Ureter (tissue), 1 donor: ENCODE measurements around the gene SMIM44. TPM values are rescaled to one million over a fixed set of nuclear protein-coding genes. Genes with fewer than 3 reads are reported as not detected.

ENCODE experiments used
- DNase-seq: peaks from one replicate; pipeline ENCODE4 v3.0.0-alpha.2; 2020; ENCODE audit warnings: low spot score
- total RNA-seq: library from RNA; stranded (reverse); gene quantifications from one replicate; pipeline ENCODE4 v1.2.4, GENCODE V29; 2023
- donor health status: DM: yes; HTN: yes; CAD: no.

Gene SMIM44
- total RNA-seq, 1 donor from 2014 or later, result not detected

GRCh38 chr19:3477506-3477905 lies 5.7 kb downstream of the SMIM44 start:
- no peak for DNase-seq

GRCh38 chr19:3476830-3477229 lies 6.4 kb downstream of the SMIM44 start:
- DNase-seq, result no peak

- DNase-seq, result no peak
Measured at GRCh38 chr19:3475449-3475848, 7.8 kb downstream of the SMIM44 start.

GRCh38 chr19:3474614-3475013 lies 8.6 kb downstream of the SMIM44 start:
- no peak for DNase-seq

- DNase-seq, result no peak
Measured at GRCh38 chr19:3474010-3474409, 9.2 kb downstream of the SMIM44 start.

GRCh38 chr19:3471954-3472655 lies 11.1 kb downstream of the SMIM44 start:
- no peak for DNase-seq

GRCh38 chr19:3470500-3471128 lies 12.6 kb downstream of the SMIM44 start:
- DNase-seq, result no peak

GRCh38 chr19:3469638-3470499 lies 13.4 kb downstream of the SMIM44 start:
- no peak for DNase-seq

GRCh38 chr19:3468211-3468610 lies 15.0 kb downstream of the SMIM44 start:
- no peak for DNase-seq

- no peak for DNase-seq
Measured at GRCh38 chr19:3467437-3468198, 15.6 kb downstream of the SMIM44 start.

- peak; percentile 63 for DNase-seq
Measured at GRCh38 chr19:3466635-3467034, 16.6 kb downstream of the SMIM44 start.

GRCh38 chr19:3465552-3465951 lies 17.7 kb downstream of the SMIM44 start:
- DNase-seq, result no peak

- DNase-seq, result no peak
Measured at GRCh38 chr19:3464587-3465235, 18.5 kb downstream of the SMIM44 start.

- DNase-seq, result no peak
Measured at GRCh38 chr19:3463714-3464586, 19.3 kb downstream of the SMIM44 start.

- DNase-seq, result no peak
Measured at GRCh38 chr19:3462991-3463713, 20.1 kb downstream of the SMIM44 start.

- no peak for DNase-seq
Measured at GRCh38 chr19:3459965-3460582, 23.2 kb downstream of the SMIM44 start.

GRCh38 chr19:3459089-3459881 lies 24.0 kb downstream of the SMIM44 start:
- DNase-seq, result peak; percentile 86
